BE2C (cell line): ENCODE results near the gene PTH2.

ENCODE experiments used
- DNase-seq: peaks from one replicate; pipeline ENCODE4 v3.0.0-alpha.2; 2020
- H3K27me3 ChIP-seq: fragments of 250-450 bp; sonication (Bioruptor Pico); 2 replicates; pipeline ENCODE4 v1.5.1; 2020; ENCODE audit warnings: mild to moderate bottlenecking
- H3K36me3 ChIP-seq: fragments of 250-450 bp; sonication (Bioruptor Pico); 2 replicates; pipeline ENCODE4 v1.5.1; 2020; ENCODE audit warnings: mild to moderate bottlenecking
- H3K4me1 ChIP-seq: fragments of 250-450 bp; sonication (Bioruptor Pico); 2 replicates; pipeline ENCODE4 v1.5.1; 2020
- H3K4me3 ChIP-seq: 2 replicates; pipeline ENCODE4 v1.5.1; 2011; ENCODE audit warnings: low read depth, low read length
- H3K9me3 ChIP-seq: fragments of 250-450 bp; sonication (Bioruptor Pico); 2 replicates; pipeline ENCODE4 v1.5.1; 2020
- CTCF ChIP-seq: IDR thresholded peaks from 2 replicates; pipeline ENCODE4 v1.5.1; 2012; ENCODE audit warnings: mild to moderate bottlenecking, low read depth, low read length

Gene PTH2

GRCh38 chr19:49413348-49413747 is 9.9 kb downstream of the PTH2 start:
- no peaks in the 10 kb centered on the region for H3K36me3 ChIP-seq
- H3K9me3 ChIP-seq = no peaks in the 10 kb centered on the region
- no peak overlapping the region for H3K4me3 ChIP-seq
- H3K4me1 ChIP-seq = peaks cover 19% of the 10 kb centered on the region
- H3K27me3 ChIP-seq = no peaks in the 10 kb centered on the region
- no peak for TF ChIP-seq CTCF
- peak; percentile 82 for DNase-seq

- no peaks in the 10 kb centered on the region for H3K27me3 ChIP-seq
- H3K4me3 ChIP-seq = no peak overlapping the region
- no peaks in the 10 kb centered on the region for H3K36me3 ChIP-seq
- DNase-seq = no peak
- H3K4me1 ChIP-seq = peaks cover 19% of the 10 kb centered on the region
- no peak for TF ChIP-seq CTCF
- H3K9me3 ChIP-seq = no peaks in the 10 kb centered on the region
Measured at GRCh38 chr19:49411681-49412326, 11.4 kb downstream of the PTH2 start.

- H3K36me3 ChIP-seq = no peaks in the 10 kb centered on the region
- no peak for TF ChIP-seq CTCF
- H3K4me3 ChIP-seq = no peak overlapping the region
- H3K27me3 ChIP-seq = no peaks in the 10 kb centered on the region
- peaks cover 11% of the 10 kb centered on the region for H3K4me1 ChIP-seq
- DNase-seq = no peak
- H3K9me3 ChIP-seq = no peaks in the 10 kb centered on the region
Measured at GRCh38 chr19:49409441-49410029, 13.7 kb downstream of the PTH2 start.

DNA sequence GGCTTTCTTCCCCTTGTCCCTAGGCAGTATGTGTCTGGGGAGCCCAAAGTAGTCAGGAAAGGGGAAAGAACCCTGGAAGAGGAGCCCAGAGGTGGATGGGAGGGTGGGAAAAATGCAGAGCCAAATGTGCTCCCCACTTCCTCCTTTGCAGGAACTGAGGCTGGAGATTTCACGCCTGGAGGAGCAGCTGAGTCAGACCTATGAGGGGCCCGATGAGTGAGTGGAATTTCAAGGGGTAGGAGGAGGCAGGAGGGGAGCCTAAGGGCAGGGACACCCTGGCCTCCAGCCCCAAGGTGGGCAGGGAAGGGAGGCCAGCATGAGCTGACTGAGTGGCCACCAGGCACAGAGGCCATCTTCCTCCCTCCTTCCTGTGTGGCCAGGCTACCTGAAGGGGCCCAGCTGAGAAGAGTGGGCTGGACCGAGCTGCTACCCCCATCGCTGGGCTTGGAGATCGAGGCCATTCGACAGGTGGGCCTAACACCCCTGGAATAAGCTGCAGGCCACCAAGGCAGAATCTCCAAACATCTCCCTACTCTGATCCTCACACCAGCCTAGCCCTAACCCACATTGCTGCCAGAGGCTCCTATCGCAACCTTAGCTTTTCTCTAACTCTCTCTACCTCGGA is 14.3 kb downstream of the PTH2 start:
- DNase-seq = no peak
- Histone ChIP-seq H3K36me3 (no peaks in the 10 kb centered on the region), H3K27me3 (no peaks in the 10 kb centered on the region), H3K9me3 (no peaks in the 10 kb centered on the region), H3K4me1 (peaks cover 7% of the 10 kb centered on the region), H3K4me3 (no peak overlapping the region)
- no peak for TF ChIP-seq CTCF

GRCh38 chr19:49407482-49408015 is 15.7 kb downstream of the PTH2 start:
- no peak for DNase-seq
- no peaks in the 10 kb centered on the region for H3K9me3 ChIP-seq
- H3K36me3 ChIP-seq = no peaks in the 10 kb centered on the region
- H3K4me3 ChIP-seq = no peak overlapping the region
- H3K27me3 ChIP-seq = no peaks in the 10 kb centered on the region
- TF ChIP-seq CTCF = no peak
- no peaks in the 10 kb centered on the region for H3K4me1 ChIP-seq

- DNase-seq = no peak
- H3K36me3 ChIP-seq = no peaks in the 10 kb centered on the region
- TF ChIP-seq CTCF = no peak
- H3K27me3 ChIP-seq = no peaks in the 10 kb centered on the region
- H3K9me3 ChIP-seq = no peaks in the 10 kb centered on the region
- H3K4me3 ChIP-seq = no peak overlapping the region
- no peaks in the 10 kb centered on the region for H3K4me1 ChIP-seq
Measured at GRCh38 chr19:49407079-49407478, 16.2 kb downstream of the PTH2 start.
